ENCODE data around the gene EAF1. TPM values are rescaled to one million over a fixed set of nuclear protein-coding genes. Genes with fewer than 3 reads are reported as not detected.
A peak's percentile ranks its signal among the peaks of the same experiment; 100 is the strongest.

EAF1 gene
- total RNA-seq, 2 donors from 2014 or later: 22.7 to 34.3 TPM

DNA sequence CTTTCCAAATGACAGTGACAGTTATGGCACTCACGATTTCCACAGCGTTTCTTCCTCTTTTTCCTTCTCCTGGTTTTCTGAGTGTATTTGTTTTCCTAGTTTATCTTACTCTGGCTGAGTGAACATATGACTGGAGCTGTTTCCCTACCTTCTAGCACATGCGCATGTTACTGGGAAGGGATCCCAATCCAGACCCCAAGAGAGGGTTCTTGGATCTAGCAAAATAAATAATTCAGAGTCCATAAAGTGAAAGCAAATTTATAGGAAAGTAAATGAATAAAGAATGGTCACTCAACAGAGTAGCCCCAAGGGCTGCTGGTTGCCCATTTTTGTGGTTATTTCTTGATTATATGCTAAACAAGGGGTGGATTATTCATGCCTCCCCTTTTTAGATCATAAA, 23.9 kb upstream of the EAF1 start:
- Histone ChIP-seq H3K27me3 (replicated peaks; ENCODE audit: insufficient read depth) (no peaks in the 10 kb centered on the region), H3K4me1 (ENCODE audit: control insufficient read depth in 1 of 2, low read depth in 2 of 2) (peaks cover 0 to 3% of the 10 kb centered on the region in 2 donors), H3K36me3 (no peaks in the 10 kb centered on the region), H3K4me3 (no peak overlapping the region), H3K27ac (no peak overlapping the region), H3K9me3 (no peaks in the 10 kb centered on the region)
- ATAC-seq (ENCODE audit: insufficient number of reproducible peaks, low FRiP score, low read depth) (no peak), DNase-seq (ENCODE audit: low spot score) (no peak)
- TF ChIP-seq, protein P1, sequence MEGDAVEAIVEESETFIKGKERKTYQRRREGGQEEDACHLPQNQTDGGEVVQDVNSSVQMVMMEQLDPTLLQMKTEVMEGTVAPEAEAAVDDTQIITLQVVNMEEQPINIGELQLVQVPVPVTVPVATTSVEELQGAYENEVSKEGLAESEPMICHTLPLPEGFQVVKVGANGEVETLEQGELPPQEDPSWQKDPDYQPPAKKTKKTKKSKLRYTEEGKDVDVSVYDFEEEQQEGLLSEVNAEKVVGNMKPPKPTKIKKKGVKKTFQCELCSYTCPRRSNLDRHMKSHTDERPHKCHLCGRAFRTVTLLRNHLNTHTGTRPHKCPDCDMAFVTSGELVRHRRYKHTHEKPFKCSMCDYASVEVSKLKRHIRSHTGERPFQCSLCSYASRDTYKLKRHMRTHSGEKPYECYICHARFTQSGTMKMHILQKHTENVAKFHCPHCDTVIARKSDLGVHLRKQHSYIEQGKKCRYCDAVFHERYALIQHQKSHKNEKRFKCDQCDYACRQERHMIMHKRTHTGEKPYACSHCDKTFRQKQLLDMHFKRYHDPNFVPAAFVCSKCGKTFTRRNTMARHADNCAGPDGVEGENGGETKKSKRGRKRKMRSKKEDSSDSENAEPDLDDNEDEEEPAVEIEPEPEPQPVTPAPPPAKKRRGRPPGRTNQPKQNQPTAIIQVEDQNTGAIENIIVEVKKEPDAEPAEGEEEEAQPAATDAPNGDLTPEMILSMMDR (IDR thresholded peaks at IDR 0.05): no peak

DNA sequence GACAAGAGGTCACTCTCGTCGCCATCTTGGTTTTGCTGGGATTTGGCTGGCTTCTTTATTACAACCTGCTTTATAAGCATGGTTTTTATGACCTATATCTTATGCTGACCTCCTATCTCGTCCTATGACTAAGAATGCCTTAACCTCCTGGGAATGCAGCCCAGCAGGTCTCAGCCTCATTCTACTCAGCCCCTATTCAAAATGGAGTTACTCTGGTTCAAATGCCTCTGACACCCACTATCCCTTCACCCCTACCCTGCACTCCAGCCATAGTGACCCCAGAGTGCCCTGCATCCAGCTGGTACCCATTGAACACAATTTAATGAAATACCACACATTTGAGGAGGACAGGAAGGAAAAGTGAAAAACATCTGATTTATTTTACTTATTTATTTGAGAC, 23.4 kb upstream of the EAF1 start:
- ATAC-seq (ENCODE audit: insufficient number of reproducible peaks, low FRiP score, low read depth): no peak
- H3K27ac ChIP-seq: no peak overlapping the region
- H3K4me3 ChIP-seq: no peak overlapping the region
- TF ChIP-seq, protein P1 (IDR thresholded peaks at IDR 0.05): no peak
- DNase-seq (ENCODE audit: low spot score): no peak
- peaks cover under 1% of the 10 kb centered on the region for H3K36me3 ChIP-seq
- H3K4me1 ChIP-seq (ENCODE audit: control insufficient read depth in 1 of 2, low read depth in 2 of 2): peaks cover 0 to 3% of the 10 kb centered on the region in 2 donors
- no peaks in the 10 kb centered on the region for H3K9me3 ChIP-seq
- no peaks in the 10 kb centered on the region for H3K27me3 ChIP-seq (replicated peaks; ENCODE audit: insufficient read depth)

DNA sequence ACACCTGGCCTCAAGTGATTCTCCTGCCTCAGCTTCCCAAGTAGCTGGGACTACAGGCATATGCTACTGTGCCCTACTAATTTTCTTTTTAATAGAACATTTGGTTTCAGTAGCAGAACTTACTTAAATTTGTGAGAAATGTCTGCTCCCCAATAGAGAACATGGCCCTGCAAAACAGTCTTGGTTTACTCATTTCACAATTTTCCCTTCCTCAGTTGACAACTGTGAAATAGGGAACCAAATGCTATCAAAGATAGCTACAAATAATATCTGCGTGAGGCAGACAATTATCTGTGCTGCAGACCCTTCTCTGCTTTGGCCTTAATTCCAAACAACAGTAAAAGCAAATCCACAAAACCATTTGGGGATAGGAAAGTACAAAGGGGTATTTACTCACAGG, 22.6 kb upstream of the EAF1 start:
- ATAC-seq (ENCODE audit: insufficient number of reproducible peaks, low FRiP score, low read depth): no peak
- peaks cover 0 to 3% of the 10 kb centered on the region in 2 donors for H3K4me1 ChIP-seq (ENCODE audit: control insufficient read depth in 1 of 2, low read depth in 2 of 2)
- no peak overlapping the region for H3K4me3 ChIP-seq
- no peaks in the 10 kb centered on the region for H3K27me3 ChIP-seq (replicated peaks; ENCODE audit: insufficient read depth)
- no peak overlapping the region for H3K27ac ChIP-seq
- TF ChIP-seq, protein P1 (IDR thresholded peaks at IDR 0.05): no peak
- no peaks in the 10 kb centered on the region for H3K9me3 ChIP-seq
- DNase-seq (ENCODE audit: low spot score): no peak
- H3K36me3 ChIP-seq: peaks cover 7% of the 10 kb centered on the region

DNA sequence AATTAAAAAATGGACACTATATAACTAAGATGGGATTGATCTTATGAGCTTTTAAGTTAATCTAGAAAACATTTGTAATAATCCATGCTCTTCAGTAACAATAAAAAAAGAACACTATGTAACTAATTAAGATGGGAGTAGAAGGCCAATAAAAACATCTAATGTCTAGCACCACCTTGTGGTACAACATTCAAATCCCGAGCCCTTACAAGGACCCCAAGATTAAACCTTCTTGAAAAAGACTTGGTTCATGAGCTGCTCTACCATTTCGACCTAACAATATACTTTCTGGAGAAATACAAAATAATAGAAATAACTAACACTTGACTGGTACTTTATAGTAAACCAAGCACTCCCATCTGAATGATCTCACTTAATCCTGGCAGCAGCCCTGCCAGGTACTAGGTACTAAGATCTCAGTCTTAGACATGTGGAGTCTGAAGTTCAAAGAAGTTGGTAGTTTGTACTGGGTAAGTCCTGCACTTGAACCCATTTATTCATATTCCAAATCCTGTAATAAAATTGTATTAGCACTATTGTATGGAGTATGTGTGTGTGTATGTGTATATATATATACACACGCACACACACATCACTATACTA, 21.8 kb upstream of the EAF1 start:
- no peak overlapping the region for H3K27ac ChIP-seq
- DNase-seq (ENCODE audit: low spot score) (no peak), ATAC-seq (ENCODE audit: insufficient number of reproducible peaks, low FRiP score, low read depth) (no peak)
- H3K4me3 ChIP-seq: no peak overlapping the region
- no peaks in the 10 kb centered on the region for H3K9me3 ChIP-seq
- H3K4me1 ChIP-seq (ENCODE audit: control insufficient read depth in 1 of 2, low read depth in 2 of 2): peaks cover 0 to 3% of the 10 kb centered on the region in 2 donors
- TF ChIP-seq, protein P1 (IDR thresholded peaks at IDR 0.05): peak; percentile 52
- no peaks in the 10 kb centered on the region for H3K27me3 ChIP-seq (replicated peaks; ENCODE audit: insufficient read depth)
- H3K36me3 ChIP-seq: peaks cover 11% of the 10 kb centered on the region

DNA sequence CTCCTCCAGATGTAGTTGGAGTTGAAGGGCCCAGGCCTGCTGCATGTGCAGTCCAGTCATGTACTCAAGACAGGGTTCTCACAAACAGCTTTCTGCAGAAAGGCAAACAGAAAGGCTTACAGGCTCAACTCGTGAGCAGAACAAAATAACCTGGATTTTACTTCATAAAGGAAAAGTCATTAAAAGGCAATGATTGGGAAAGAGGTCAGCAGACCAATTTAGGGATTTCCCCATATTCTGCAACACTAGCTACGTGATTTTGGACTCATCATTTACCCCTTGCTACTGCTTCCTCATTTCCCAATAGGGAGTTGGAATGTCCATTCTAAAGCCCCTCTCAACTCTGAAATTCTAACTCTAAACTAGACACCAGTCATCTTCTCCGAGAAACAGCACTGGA, 18.2 kb upstream of the EAF1 start:
- ATAC-seq (ENCODE audit: insufficient number of reproducible peaks, low FRiP score, low read depth): no peak
- TF ChIP-seq, protein P1 (IDR thresholded peaks at IDR 0.05): no peak
- DNase-seq (ENCODE audit: low spot score): no peak
- Histone ChIP-seq H3K36me3 (peaks cover 19% of the 10 kb centered on the region), H3K4me1 (ENCODE audit: control insufficient read depth in 1 of 2, low read depth in 2 of 2) (peaks cover 0 to 3% of the 10 kb centered on the region in 2 donors), H3K27me3 (replicated peaks; ENCODE audit: insufficient read depth) (no peaks in the 10 kb centered on the region), H3K27ac (no peak overlapping the region), H3K4me3 (no peak overlapping the region), H3K9me3 (no peaks in the 10 kb centered on the region)

Measured in thoracic aorta (tissue), 2 donors.